ENCODE results near the gene EVPL.

DNA sequence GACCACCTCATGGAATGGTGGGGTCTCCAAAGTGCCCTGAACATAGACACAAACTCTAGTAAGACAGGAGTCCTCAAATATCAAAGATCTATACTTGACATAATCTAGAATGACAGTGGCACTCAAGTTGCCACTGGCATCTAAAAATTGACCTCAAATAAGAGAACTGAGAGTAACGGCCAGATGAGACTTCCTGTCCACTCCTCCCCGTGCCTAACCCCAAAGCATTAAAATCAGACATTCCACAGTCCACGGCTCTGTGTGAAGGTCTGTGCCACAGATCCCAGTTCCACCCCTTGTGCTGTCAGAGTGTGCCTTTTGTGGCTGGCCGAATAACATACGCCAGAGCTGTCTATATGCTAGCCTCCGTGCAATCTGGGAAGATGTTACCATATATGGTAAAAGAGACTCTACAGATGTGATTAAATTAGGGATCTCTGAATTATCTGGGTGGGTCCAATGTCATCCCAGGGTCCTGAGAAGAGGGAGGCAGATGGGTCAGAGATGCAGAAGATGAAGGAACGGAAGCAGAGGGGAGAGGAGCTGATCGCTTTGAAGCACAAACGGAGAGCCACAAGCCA, 21.0 kb upstream of the EVPL start:
- TF ChIP-seq, protein P1, sequence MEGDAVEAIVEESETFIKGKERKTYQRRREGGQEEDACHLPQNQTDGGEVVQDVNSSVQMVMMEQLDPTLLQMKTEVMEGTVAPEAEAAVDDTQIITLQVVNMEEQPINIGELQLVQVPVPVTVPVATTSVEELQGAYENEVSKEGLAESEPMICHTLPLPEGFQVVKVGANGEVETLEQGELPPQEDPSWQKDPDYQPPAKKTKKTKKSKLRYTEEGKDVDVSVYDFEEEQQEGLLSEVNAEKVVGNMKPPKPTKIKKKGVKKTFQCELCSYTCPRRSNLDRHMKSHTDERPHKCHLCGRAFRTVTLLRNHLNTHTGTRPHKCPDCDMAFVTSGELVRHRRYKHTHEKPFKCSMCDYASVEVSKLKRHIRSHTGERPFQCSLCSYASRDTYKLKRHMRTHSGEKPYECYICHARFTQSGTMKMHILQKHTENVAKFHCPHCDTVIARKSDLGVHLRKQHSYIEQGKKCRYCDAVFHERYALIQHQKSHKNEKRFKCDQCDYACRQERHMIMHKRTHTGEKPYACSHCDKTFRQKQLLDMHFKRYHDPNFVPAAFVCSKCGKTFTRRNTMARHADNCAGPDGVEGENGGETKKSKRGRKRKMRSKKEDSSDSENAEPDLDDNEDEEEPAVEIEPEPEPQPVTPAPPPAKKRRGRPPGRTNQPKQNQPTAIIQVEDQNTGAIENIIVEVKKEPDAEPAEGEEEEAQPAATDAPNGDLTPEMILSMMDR (IDR thresholded peaks at IDR 0.05), result no peak
- TF ChIP-seq EZH2phosphoT487 (IDR thresholded peaks at IDR 0.05), result no peak
- no peak for TF ChIP-seq EZH2 (IDR thresholded peaks at IDR 0.05)

All from neural progenitor cell (in vitro differentiated cells).